Activated B cell treated with CpG ODN at 0.5 μM for 24 hours (primary cell): Measurements from ENCODE around the gene EVA1A. TPM values are rescaled to one million over a fixed set of nuclear protein-coding genes. Genes with fewer than 3 reads are reported as not detected.

Experiments used
- ATAC-seq: fragments of 200-7000 bp; cut with Tn5 transposase; one replicate; pipeline ENCODE4 v1.10.0; 2021; ENCODE audit warnings: low read depth, mild to moderate bottlenecking, moderate library complexity
- CTCF ChIA-PET: fragments of 350-600 bp; sonication (Branson Sonifier 250); formaldehyde crosslinking; loops from one replicate; lab custom pipeline; 2021; ENCODE audit warnings: antibody characterized with exemption; lab: Charles Lee
- POLR2A ChIA-PET: fragments of 350-600 bp; sonication (Branson Sonifier 250); formaldehyde crosslinking; loops from one replicate; lab custom pipeline; 2021; ENCODE audit warnings: antibody characterized with exemption; lab: Charles Lee
- DNase-seq: peaks from one replicate; pipeline ENCODE4 v3.0.0; 2022
- H3K27ac Mint-ChIP-seq: one replicate; pipeline ENCODE4 v1.8.0; 2020; ENCODE audit warnings: mixed read lengths
- H3K27me3 Mint-ChIP-seq: one replicate; pipeline ENCODE4 v1.8.0; 2021; ENCODE audit warnings: mixed read lengths
- H3K36me3 Mint-ChIP-seq: one replicate; pipeline ENCODE4 v1.8.0; 2021; ENCODE audit warnings: low read depth, mixed read lengths
- H3K4me1 Mint-ChIP-seq: one replicate; pipeline ENCODE4 v1.8.0; 2021; ENCODE audit warnings: mixed read lengths
- H3K4me3 Mint-ChIP-seq: one replicate; pipeline ENCODE4 v1.8.0; 2020; ENCODE audit warnings: mild to moderate bottlenecking, mixed read lengths
- H3K9me3 Mint-ChIP-seq: one replicate; pipeline ENCODE4 v1.8.0; 2020; ENCODE audit warnings: mixed read lengths
- intact Hi-C: fragments of 100-400 bp; cut with micrococcal nuclease; formaldehyde crosslinking; loops from one replicate; pipeline ENCODE4 v1.15.1; 2024
- total RNA-seq: library from RNA; stranded (reverse); gene quantifications from 2 replicates; pipeline ENCODE4 v1.2.3, GENCODE V29; 2022
- TF ChIP-seq, protein P1 (sequence below): fragments of 200-600 bp; IDR thresholded peaks from one replicate; pipeline ENCODE4 v1.8.0; 2022; ENCODE audit warnings: antibody characterized with exemption, mild to moderate bottlenecking

EVA1A gene
- total RNA-seq, 1 donor from 2014 or later, result not detected

DNA sequence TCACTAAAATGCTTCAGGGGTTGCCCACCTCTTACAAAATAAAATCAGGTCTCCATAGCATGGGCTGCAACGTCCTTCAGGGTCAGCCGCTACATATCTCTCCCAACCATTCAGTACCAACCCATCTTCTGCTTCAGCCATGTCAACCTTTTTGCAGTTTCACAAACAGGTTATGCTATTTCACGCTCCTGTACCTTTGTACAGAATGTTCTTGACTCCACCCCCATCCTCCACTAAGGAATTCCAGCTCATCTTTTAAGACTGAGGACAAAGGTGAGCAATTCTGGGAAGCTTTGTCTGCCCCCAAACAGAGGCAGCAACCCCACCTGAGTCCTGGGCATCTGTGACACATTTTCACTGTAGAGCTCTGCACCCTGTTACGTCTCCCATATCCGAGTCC is 8.8 kb upstream of the EVA1A start:
- Mint-ChIP-seq H3K4me3 (no peak overlapping the region), H3K4me1 (no peaks in the 10 kb centered on the region), H3K27ac (no peak overlapping the region), H3K9me3 (peaks cover 2% of the 10 kb centered on the region), H3K27me3 (peaks cover 31% of the 10 kb centered on the region), H3K36me3 (no peaks in the 10 kb centered on the region)
- intact Hi-C loops, result no loop called here
- TF ChIP-seq, protein P1, sequence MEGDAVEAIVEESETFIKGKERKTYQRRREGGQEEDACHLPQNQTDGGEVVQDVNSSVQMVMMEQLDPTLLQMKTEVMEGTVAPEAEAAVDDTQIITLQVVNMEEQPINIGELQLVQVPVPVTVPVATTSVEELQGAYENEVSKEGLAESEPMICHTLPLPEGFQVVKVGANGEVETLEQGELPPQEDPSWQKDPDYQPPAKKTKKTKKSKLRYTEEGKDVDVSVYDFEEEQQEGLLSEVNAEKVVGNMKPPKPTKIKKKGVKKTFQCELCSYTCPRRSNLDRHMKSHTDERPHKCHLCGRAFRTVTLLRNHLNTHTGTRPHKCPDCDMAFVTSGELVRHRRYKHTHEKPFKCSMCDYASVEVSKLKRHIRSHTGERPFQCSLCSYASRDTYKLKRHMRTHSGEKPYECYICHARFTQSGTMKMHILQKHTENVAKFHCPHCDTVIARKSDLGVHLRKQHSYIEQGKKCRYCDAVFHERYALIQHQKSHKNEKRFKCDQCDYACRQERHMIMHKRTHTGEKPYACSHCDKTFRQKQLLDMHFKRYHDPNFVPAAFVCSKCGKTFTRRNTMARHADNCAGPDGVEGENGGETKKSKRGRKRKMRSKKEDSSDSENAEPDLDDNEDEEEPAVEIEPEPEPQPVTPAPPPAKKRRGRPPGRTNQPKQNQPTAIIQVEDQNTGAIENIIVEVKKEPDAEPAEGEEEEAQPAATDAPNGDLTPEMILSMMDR, result no peak
- ChIA-PET CTCF (no interaction called here), POLR2A (no interaction called here)
- DNase-seq, result no peak
- ATAC-seq, result no peak

GRCh38 chr2:75568174-75568573 is 7.4 kb upstream of the EVA1A start:
- peaks cover 32% of the 10 kb centered on the region for H3K27me3 Mint-ChIP-seq

GRCh38 chr2:75565472-75566462 is 5.0 kb upstream of the EVA1A start:
- TF ChIP-seq, protein P1, result no peak
- Mint-ChIP-seq H3K27me3 (peaks cover 35% of the 10 kb centered on the region), H3K9me3 (peaks cover 2% of the 10 kb centered on the region), H3K36me3 (no peaks in the 10 kb centered on the region), H3K4me1 (peaks cover 5% of the 10 kb centered on the region), H3K4me3 (no peak overlapping the region), H3K27ac (no peak overlapping the region)
- no peak for ATAC-seq
- CTCF ChIA-PET, result no interaction called here
- DNase-seq, result no peak
- POLR2A ChIA-PET, result no interaction called here
- intact Hi-C loops, result no loop called here

More at GRCh38 chr2:75568174-75568573, 7.4 kb upstream of the EVA1A start:
- H3K27ac Mint-ChIP-seq, result no peak overlapping the region
- POLR2A ChIA-PET, result no interaction called here
- no peaks in the 10 kb centered on the region for H3K36me3 Mint-ChIP-seq
- no peak overlapping the region for H3K4me3 Mint-ChIP-seq
- intact Hi-C loops, result no loop called here
- H3K9me3 Mint-ChIP-seq, result peaks cover 2% of the 10 kb centered on the region
- no peaks in the 10 kb centered on the region for H3K4me1 Mint-ChIP-seq
- CTCF ChIA-PET, result no interaction called here
- TF ChIP-seq, protein P1, result no peak
- ATAC-seq (no peak), DNase-seq (no peak)

DNA sequence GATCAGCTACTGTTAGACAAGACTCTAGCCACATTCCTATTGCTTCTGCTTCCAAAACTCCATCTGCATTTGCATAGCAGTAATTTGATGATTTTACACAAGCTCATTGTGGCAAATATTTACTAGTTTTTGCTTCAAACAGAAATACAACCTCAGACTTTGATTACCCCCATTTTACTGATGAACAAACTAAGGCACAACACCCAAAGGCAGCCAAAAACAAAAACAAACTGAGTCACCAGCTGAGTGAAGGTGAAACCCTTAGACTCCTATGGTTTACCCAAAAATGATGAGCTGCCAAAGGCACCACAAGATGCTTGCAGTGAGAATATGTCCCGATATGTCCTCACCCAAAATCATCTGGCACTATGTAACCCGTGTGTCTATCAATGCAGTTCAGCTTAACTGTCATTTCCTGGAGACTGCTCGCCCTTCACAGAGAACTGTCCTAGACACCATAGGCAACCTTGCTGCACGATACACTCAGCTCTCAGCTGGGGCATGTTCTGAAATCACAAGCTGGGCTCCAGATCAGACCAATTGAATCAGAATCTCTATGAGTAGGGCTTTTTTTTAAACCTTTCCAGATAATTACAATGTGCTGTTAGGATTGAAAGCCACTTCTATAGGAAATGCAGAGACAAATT is 4.1 kb upstream of the EVA1A start:
- TF ChIP-seq, protein P1, result no peak
- H3K36me3 Mint-ChIP-seq, result no peaks in the 10 kb centered on the region
- no peak overlapping the region for H3K4me3 Mint-ChIP-seq
- ChIA-PET CTCF (no interaction called here), POLR2A (no interaction called here)
- intact Hi-C loops, result no loop called here
- no peak overlapping the region for H3K27ac Mint-ChIP-seq
- peaks cover 10% of the 10 kb centered on the region for H3K4me1 Mint-ChIP-seq
- peaks cover 38% of the 10 kb centered on the region for H3K27me3 Mint-ChIP-seq
- peaks cover 2% of the 10 kb centered on the region for H3K9me3 Mint-ChIP-seq
- no peak for DNase-seq
- ATAC-seq, result no peak
